CD14-positive monocyte (primary cell): ENCODE measurements around the gene ZNF33A. TPM values are rescaled to one million over a fixed set of nuclear protein-coding genes. Genes with fewer than 3 reads are reported as not detected.

Source experiments
- DNase-seq, 3 donors: peaks; one replicate each; pipeline ENCODE4 v3.0.0-alpha.2; 2011 to 2022
- H2AFZ ChIP-seq: 2 replicates; pipeline ENCODE4 v1.6.0; 2012; ENCODE audit warnings: mild to moderate bottlenecking, low read depth, low read length, inconsistent platforms; ENCODE audit not compliant: insufficient read depth, poor library complexity, severe bottlenecking
- H3K27ac ChIP-seq, 2 donors: 1 replicate in 1 of 2; 2 replicates in 1 of 2; pipeline ENCODE4 v1.5.1; 2012 to 2013; ENCODE audit warnings: low read length in 2 of 2, control low read depth in 1 of 2, inconsistent platforms in 1 of 2, low read depth in 1 of 2, mild to moderate bottlenecking in 1 of 2
- H3K27me3 ChIP-seq, 2 donors: one replicate each; pipeline versions ENCODE4 v1.6.0 to v1.6.1; 2011 to 2013; ENCODE audit warnings: low read length in 2 of 2; ENCODE audit not compliant: control insufficient read depth in 2 of 2, insufficient read depth in 2 of 2
- H3K36me3 ChIP-seq, 2 donors: replicated peaks in 1 of 2; 1 replicate in 1 of 2; 2 replicates in 1 of 2; pipeline versions ENCODE4 v1.5.1 to v1.6.1; 2012 to 2013; ENCODE audit warnings: low read length in 2 of 2, control low read depth in 1 of 2, inconsistent platforms in 1 of 2, mild to moderate bottlenecking in 1 of 2; ENCODE audit not compliant: insufficient read depth in 2 of 2, control insufficient read depth in 1 of 2
- H3K4me1 ChIP-seq, 2 donors: 1 replicate in 1 of 2; 2 replicates in 1 of 2; pipeline versions ENCODE4 v1.5.1 to v1.6.1; 2012 to 2013; ENCODE audit warnings: low read length in 2 of 2, control low read depth in 1 of 2, inconsistent platforms in 1 of 2, mild to moderate bottlenecking in 1 of 2, moderate library complexity in 1 of 2; ENCODE audit not compliant: insufficient read depth in 2 of 2, control insufficient read depth in 1 of 2
- H3K4me2 ChIP-seq: replicated peaks from 2 replicates; pipeline ENCODE3; 2012; ENCODE audit warnings: low read length, moderate library complexity, mild to moderate bottlenecking; ENCODE audit not compliant: poor library complexity, severe bottlenecking; ENCODE audit errors: extremely low read depth
- H3K4me3 ChIP-seq, 3 experiments: fragments of 200-600 bp in 1 of 3; sonication (generic) in 1 of 3; replicated peaks in 1 of 3; 1 replicate in 2 of 3; 2 replicates in 1 of 3; pipeline ENCODE4 v1.5.1; 2011 to 2013; ENCODE audit warnings: low read length in 3 of 3, mild to moderate bottlenecking in 3 of 3, control low read depth in 2 of 3, low read depth in 2 of 3, inconsistent platforms in 1 of 3, moderate library complexity in 1 of 3
- H3K79me2 ChIP-seq: 2 replicates; pipeline ENCODE4 v1.6.0; 2012; ENCODE audit warnings: mild to moderate bottlenecking, control low read depth, inconsistent platforms, low read length, moderate library complexity; ENCODE audit not compliant: insufficient read depth
- H3K9ac ChIP-seq: 2 replicates; pipeline ENCODE4 v1.6.0; 2017; ENCODE audit warnings: low read length, mild to moderate bottlenecking; ENCODE audit not compliant: insufficient read depth, poor library complexity, severe bottlenecking
- H3K9me3 ChIP-seq, 2 donors: replicated peaks in 1 of 2; 1 replicate in 1 of 2; 2 replicates in 1 of 2; pipeline versions ENCODE4 v1.5.1 to v1.6.1; 2012 to 2013; ENCODE audit warnings: low read length in 2 of 2, control low read depth in 1 of 2; ENCODE audit not compliant: control insufficient read depth in 1 of 2, insufficient read depth in 1 of 2
- H4K20me1 ChIP-seq: 2 replicates; pipeline ENCODE4 v1.6.0; 2012; ENCODE audit warnings: mild to moderate bottlenecking, low read length, control low read depth, moderate library complexity; ENCODE audit not compliant: insufficient read depth
- H3K27ac Mint-ChIP-seq, 7 donors: one replicate each; pipeline ENCODE4 v1.8.0; 2020; ENCODE audit warnings: mild to moderate bottlenecking in 7 of 7, mixed read lengths in 7 of 7, moderate library complexity in 6 of 7, inconsistent platforms in 2 of 7
- H3K27me3 Mint-ChIP-seq, 3 donors: one replicate each; pipeline ENCODE4 v1.8.0; 2021 to 2022; ENCODE audit warnings: low read depth in 3 of 3, mild to moderate bottlenecking in 3 of 3, mixed read lengths in 3 of 3, moderate library complexity in 3 of 3, inconsistent platforms in 1 of 3
- H3K36me3 Mint-ChIP-seq, 2 donors: one replicate each; pipeline ENCODE4 v1.8.0; 2020; ENCODE audit warnings: mixed read lengths in 2 of 2, inconsistent platforms in 1 of 2, mild to moderate bottlenecking in 1 of 2
- H3K4me1 Mint-ChIP-seq: one replicate; pipeline ENCODE4 v1.8.0; 2020; ENCODE audit warnings: mild to moderate bottlenecking, mixed read lengths
- H3K4me3 Mint-ChIP-seq, 2 donors: one replicate each; pipeline ENCODE4 v1.8.0; 2020; ENCODE audit warnings: mild to moderate bottlenecking in 2 of 2, mixed read lengths in 2 of 2, moderate library complexity in 1 of 2
- H3K9me3 Mint-ChIP-seq, 7 donors: one replicate each; pipeline ENCODE4 v1.8.0; 2020 to 2022; ENCODE audit warnings: mixed read lengths in 7 of 7, mild to moderate bottlenecking in 6 of 7, moderate library complexity in 6 of 7, inconsistent platforms in 2 of 7
- CTCF ChIP-seq: fragments of 200-600 bp; IDR thresholded peaks from one replicate; pipeline ENCODE4 v1.8.0; 2022; ENCODE audit warnings: antibody characterized with exemption, mild to moderate bottlenecking
- WGBS: methylation state at CpG from one replicate; pipeline ENCODE4 v1.1.5; 2013; ENCODE audit warnings: missing lambda C conversion rate; ENCODE audit not compliant: insufficient coverage; 5-methylcytosine and 5-hydroxymethylcytosine counted together
- intact Hi-C, 2 donors: fragments of 100-400 bp; cut with micrococcal nuclease; formaldehyde crosslinking; loops; one replicate each; pipeline versions ENCODE4 v1.15.0 to v1.15.1; 2023
- polyA plus RNA-seq, 3 donors: library from polyadenylated mRNA; depleted of rRNA in 1 of 3; unstranded in 2 of 3; stranded (reverse) in 1 of 3; fragments of 300-500 nt in 2 of 3; fragments of >200 nt in 1 of 3; fragmentation: Illumina TruSeq in 2 of 3; gene quantifications; 1 replicate in 2 of 3; 2 replicates in 1 of 3; pipeline ENCODE4 v1.2.3, GENCODE V29; 2012 to 2021

ZNF33A gene
- polyA plus RNA-seq, 3 donors = 10.0 to 24.8 (median 10.3) TPM

DNA sequence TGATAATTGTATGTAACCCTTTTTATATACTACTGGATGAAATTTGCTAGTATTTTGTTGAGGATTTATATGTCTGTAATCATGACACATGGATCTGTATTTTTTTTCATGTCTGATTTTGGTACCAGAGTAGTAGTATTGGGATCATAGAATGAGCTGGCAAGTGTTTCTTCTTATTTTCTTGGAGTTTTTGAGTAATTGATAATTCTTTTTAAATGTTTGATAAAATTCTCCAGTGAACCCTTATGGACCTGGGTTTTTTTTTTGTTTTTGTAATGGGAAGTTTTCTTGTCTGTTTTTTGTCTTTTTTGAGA, 28.4 kb downstream of the ZNF33A start:
- H3K36me3 ChIP-seq = peaks cover 29 to 57% of the 10 kb centered on the region in 2 donors
- H3K27me3 Mint-ChIP-seq = peaks cover 0 to 4% (median 0%) of the 10 kb centered on the region in 3 donors
- peaks cover 63 to 82% of the 10 kb centered on the region in 2 donors for H3K36me3 Mint-ChIP-seq
- peak overlapping the region in 5 of 7 donors; percentile 43 to 96 (median 71) for H3K27ac Mint-ChIP-seq
- peak overlapping the region in 1 of 2 donors; percentile 70 for H3K27ac ChIP-seq
- no peaks in the 10 kb centered on the region for H3K9me3 ChIP-seq
- intact Hi-C loops = no loop called here
- H3K4me1 ChIP-seq = peaks cover 5 to 7% of the 10 kb centered on the region in 2 donors
- H3K4me1 Mint-ChIP-seq = peaks cover 19% of the 10 kb centered on the region
- no peak overlapping the region for H3K4me2 ChIP-seq
- peaks cover 0 to 8% (median 5%) of the 10 kb centered on the region in 7 donors for H3K9me3 Mint-ChIP-seq
- H3K9ac ChIP-seq = no peak overlapping the region
- no peaks in the 10 kb centered on the region for H4K20me1 ChIP-seq
- no peak for TF ChIP-seq CTCF
- no peak overlapping the region for H2AFZ ChIP-seq
- H3K79me2 ChIP-seq = no peaks in the 10 kb centered on the region
- H3K27me3 ChIP-seq = no peaks in the 10 kb centered on the region
- no peak overlapping the region for H3K4me3 ChIP-seq
- no peak for DNase-seq
- H3K4me3 Mint-ChIP-seq = no peak overlapping the region

- Histone ChIP-seq H3K36me3 (peaks cover 33 to 64% of the 10 kb centered on the region in 2 donors), H3K9me3 (peaks cover 0 to 7% of the 10 kb centered on the region in 2 donors), H3K4me1 (peaks cover 0 to under 1% of the 10 kb centered on the region in 2 donors), H3K9ac (no peak overlapping the region), H3K27me3 (no peaks in the 10 kb centered on the region), H2AFZ (no peak overlapping the region), H3K27ac (no peak overlapping the region), H3K4me2 (no peak overlapping the region), H4K20me1 (no peaks in the 10 kb centered on the region), H3K79me2 (no peaks in the 10 kb centered on the region), H3K4me3 (no peak overlapping the region)
- H3K9me3 Mint-ChIP-seq = peaks cover 4 to 28% (median 13%) of the 10 kb centered on the region in 7 donors
- intact Hi-C loops = no loop called here
- peaks cover 61 to 81% of the 10 kb centered on the region in 2 donors for H3K36me3 Mint-ChIP-seq
- H3K4me3 Mint-ChIP-seq = no peak overlapping the region
- H3K27ac Mint-ChIP-seq = no peak overlapping the region
- no peak for TF ChIP-seq CTCF
- DNase-seq = no peak
- 100% methylated on average over 1 of the region's 2 CpGs for WGBS
- peaks cover 0 to 2% (median 0%) of the 10 kb centered on the region in 3 donors for H3K27me3 Mint-ChIP-seq
- peaks cover 5% of the 10 kb centered on the region for H3K4me1 Mint-ChIP-seq
Measured at GRCh38 chr10:38043516-38043915, 33.0 kb downstream of the ZNF33A start.
